ENCODE results near the gene ZNF592. TPM values are rescaled to one million over a fixed set of nuclear protein-coding genes. Genes with fewer than 3 reads are reported as not detected.

Gene ZNF592
- polyA plus RNA-seq, 4 donors: 24.8 to 39.2 (median 30.6) TPM

DNA sequence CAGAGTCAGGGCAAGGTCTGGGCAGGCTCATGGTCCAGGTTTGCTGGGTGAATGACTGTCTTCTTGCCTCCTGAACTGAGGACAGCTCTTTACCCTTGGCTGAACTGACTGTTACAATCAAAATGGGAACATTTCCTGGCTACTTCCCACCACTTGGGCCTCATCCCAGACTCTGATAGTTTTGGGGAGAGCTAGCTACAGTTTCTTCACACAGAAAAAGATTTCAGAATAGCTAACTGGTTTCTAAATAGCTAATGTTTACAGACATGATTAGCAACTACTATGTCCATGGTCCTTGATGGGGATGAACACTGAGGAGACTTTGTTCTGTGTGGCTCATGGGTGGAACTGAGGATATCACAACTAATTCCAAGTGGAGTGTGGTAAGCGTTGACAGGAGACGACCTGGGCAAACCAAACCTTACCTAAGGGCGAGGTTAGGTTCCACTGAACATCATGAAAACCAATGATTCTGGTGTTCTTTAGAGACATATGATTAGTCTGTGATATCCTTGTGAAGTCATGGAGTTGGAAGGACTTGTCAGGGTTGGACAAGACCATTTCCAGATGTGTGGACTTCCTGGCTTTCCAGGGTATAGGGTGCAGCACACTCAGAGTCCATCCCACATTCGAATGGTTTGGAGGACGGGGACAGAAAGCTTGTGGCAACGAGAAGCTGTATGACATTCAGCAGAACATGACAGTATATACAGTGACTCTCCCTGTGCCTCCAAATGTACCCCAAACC, 76.0 kb downstream of the ZNF592 start:
- no peak for DNase-seq (ENCODE audit: low read depth in 4 of 4, low spot score in 2 of 4)

DNA sequence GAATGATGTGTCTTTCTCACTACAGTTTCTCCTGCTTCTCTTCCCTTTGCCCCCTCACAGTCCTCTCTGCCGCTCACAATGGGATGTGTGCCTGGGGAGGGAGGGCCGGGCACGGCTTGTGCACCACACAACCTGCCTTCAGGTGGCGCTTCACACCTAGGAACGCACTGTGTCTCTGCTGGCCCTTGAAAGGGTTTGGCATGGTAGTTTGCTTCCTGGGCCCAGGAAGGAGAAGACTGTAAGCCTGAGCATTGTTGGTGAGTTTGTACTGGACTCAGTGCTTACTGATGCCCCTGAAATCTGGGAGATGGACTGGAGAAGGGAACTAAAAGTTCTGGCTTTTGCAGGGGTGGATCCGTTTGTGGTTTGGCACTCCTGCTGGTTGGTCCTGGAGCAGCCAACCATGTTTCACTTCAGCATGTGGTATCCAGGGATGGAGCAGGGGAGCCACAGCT, 78.0 kb downstream of the ZNF592 start:
- DNase-seq (ENCODE audit: low read depth in 4 of 4, low spot score in 2 of 4): no peak

GRCh38 chr15:84827246-84827645, 78.9 kb downstream of the ZNF592 start:
- DNase-seq (ENCODE audit: low read depth in 4 of 4, low spot score in 2 of 4): no peak

- DNase-seq (ENCODE audit: low read depth in 4 of 4, low spot score in 2 of 4): no peak
These were observed 79.9 kb downstream of the ZNF592 start for GRCh38 chr15:84828086-84828908.

DNA sequence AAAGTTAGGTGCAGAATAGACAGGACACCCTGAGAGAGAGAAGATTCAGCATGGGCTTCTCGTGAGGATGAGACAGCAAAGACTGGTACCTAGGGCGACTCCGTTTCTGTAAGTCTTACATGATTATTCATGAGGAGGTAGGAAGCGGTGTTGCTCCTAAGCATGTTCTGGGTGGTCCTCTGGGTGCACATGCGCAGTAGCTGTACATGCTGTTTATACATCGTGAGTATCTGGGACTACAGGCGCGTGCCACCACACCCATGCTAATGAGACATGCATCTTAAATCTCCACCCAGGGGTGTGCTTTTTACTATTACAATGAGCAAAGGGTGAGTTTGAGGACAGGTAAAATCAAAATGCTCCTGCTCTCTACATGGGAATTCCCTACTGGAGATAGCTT, 81.0 kb downstream of the ZNF592 start:
- DNase-seq (ENCODE audit: low read depth in 4 of 4, low spot score in 2 of 4): no peak

- no peak for DNase-seq (ENCODE audit: low read depth in 4 of 4, low spot score in 2 of 4)
These were observed 81.6 kb downstream of the ZNF592 start for GRCh38 chr15:84830036-84830435.

DNA sequence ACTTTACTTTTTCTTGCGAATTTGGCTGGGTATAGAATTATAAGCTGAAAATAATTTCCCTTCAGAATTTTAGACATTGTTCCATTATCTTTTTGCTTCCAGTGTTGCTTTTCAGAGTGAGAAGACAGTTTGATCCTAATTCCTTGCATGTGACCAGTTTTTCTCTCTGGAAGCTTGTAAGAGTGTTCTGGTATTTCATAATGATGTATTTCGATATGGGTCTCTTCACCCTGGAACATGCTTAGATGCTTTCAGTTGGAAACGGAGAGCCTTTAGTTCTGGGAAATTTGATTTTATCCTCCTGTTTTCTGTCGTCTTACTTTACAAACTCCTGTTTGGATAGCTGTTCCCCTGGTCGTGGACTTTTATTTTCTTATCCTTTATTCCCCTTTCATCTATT, 82.6 kb downstream of the ZNF592 start:
- no peak for DNase-seq (ENCODE audit: low read depth in 4 of 4, low spot score in 2 of 4)

DNA sequence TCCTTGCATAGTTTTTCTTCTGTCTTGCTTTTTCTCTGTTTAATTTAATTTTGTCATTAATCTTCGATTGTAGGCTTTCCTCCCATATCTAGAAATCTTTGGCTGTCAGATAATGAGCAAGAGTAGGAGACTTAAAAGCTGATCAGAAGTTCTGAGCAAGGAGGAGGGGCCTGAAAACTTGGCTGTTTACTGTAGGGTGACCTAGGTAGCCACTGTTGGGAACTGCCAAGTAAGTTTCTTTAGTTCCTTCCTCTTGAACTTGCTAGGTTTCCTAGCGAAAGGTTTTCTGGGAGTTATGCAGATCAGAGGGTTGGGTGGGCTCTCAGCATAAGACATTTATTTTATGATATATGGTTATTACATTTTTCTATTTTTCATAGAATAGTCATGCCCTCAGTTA, 83.2 kb downstream of the ZNF592 start:
- DNase-seq (ENCODE audit: low read depth in 4 of 4, low spot score in 2 of 4): no peak

GRCh38 chr15:84832448-84833040, 84.2 kb downstream of the ZNF592 start:
- no peak for DNase-seq (ENCODE audit: low read depth in 4 of 4, low spot score in 2 of 4)

DNA sequence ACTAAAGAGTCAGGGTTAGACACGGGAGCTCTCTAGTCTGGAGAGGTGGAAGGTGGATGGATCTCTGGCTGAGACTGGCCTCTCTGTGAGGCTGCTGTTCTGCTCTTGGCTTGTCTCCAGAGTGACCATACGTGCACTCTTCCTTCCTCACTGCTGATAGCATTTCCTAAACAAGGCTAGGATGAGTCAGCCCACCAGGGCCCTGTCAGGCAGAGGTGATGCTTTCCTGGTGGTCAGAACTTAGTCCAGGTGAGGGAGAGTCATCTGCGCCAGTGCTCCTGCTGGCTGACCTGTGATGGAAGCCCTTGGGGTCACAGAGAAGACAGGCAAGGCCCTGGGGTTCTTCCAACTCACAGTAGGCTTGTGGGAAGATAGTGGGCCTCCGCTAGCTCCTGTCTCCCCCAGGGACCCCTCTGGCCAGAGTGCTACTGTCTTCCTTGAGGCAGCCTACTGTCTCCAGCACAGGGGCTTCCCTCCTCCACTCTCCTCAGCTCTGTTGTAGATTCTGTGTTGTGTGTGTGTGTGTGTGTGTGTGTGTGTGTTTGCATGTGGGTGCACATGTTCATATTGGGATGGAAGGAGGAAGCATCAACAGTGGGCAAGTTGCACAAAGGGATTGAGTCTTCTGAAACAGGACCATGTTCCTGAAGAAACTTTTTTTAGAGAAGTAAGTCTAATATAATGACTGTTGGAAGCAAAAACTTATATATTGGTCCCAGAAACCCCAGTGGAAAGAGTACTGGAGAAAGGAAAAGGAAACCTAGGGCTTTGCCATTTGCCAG, 85.2 kb downstream of the ZNF592 start:
- no peak for DNase-seq (ENCODE audit: low read depth in 4 of 4, low spot score in 2 of 4)

- no peak for DNase-seq (ENCODE audit: low read depth in 4 of 4, low spot score in 2 of 4)
These were observed 86.0 kb downstream of the ZNF592 start for GRCh38 chr15:84834229-84834955.

DNA sequence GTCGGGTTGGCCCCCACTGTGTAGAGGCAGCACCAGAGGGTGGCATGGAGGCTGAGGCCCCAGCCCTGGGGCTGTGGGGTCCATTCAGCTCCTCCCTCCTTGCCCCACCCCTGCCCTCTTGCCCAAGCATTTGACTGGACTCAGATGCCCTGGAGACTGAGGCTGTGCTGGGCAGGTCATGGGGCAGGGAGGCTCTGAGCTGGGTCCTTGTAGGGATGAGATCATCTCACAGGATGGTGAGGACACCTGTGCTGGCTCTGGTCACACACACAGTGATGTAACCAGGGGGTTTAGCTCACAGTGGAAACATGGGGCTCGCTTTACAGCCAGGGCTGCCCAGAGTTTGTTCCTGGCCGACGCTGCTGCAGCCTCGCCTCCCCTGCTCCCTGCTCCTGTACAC, 86.6 kb downstream of the ZNF592 start:
- no peak for DNase-seq (ENCODE audit: low read depth in 4 of 4, low spot score in 2 of 4)

GRCh38 chr15:84835661-84836337, 87.4 kb downstream of the ZNF592 start:
- DNase-seq (ENCODE audit: low read depth in 4 of 4, low spot score in 2 of 4): no peak

- no peak for DNase-seq (ENCODE audit: low read depth in 4 of 4, low spot score in 2 of 4)
These were observed 88.5 kb downstream of the ZNF592 start for GRCh38 chr15:84836844-84837243.

GRCh38 chr15:84839714-84840113, 91.3 kb downstream of the ZNF592 start:
- no peak for DNase-seq (ENCODE audit: low read depth in 4 of 4, low spot score in 2 of 4)

DNA sequence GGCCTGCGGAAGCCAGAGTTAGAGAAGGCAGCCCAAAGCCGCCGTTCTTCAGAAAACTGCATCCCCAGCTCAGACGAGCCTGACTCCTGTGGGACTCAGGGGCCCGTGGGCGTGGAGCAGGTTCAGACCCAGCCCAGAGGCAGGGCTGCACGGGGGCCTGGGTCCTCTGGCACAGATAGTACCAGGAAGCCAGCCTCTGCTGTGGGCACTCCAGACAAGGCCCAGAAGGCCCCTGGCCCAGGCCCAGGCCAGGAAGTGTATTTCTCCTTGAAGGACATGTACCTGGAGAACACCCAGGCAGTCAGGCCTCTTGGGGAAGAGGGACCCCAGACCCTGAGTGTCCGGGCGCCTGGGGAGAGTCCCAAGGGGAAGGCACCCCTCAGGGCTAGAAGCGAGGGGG, 91.9 kb downstream of the ZNF592 start:
- no peak for DNase-seq (ENCODE audit: low read depth in 4 of 4, low spot score in 2 of 4)

- no peak for DNase-seq (ENCODE audit: low read depth in 4 of 4, low spot score in 2 of 4)
These were observed 92.5 kb downstream of the ZNF592 start for GRCh38 chr15:84840741-84841429.

DNA sequence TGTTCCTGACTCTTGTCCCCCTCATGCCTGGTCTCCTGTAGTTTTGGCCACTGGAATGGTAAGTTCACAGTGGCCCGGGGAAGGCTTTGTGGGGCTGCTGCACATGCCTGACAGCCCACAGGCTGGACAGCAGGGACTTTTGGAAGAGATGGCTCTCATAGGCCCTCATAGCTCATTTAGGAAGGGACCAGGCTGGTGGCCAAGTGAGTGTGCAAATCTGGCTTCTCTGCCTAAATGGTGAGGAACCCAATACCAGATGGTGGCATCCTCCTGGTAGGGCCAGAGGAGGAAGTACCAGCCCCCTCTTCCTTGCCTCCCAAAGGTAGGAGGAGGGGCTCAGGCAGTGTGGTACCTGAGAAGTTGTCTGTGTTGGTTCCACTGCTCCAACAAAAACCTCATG, 94.4 kb downstream of the ZNF592 start:
- DNase-seq (ENCODE audit: low read depth in 4 of 4, low spot score in 2 of 4): no peak

DNA sequence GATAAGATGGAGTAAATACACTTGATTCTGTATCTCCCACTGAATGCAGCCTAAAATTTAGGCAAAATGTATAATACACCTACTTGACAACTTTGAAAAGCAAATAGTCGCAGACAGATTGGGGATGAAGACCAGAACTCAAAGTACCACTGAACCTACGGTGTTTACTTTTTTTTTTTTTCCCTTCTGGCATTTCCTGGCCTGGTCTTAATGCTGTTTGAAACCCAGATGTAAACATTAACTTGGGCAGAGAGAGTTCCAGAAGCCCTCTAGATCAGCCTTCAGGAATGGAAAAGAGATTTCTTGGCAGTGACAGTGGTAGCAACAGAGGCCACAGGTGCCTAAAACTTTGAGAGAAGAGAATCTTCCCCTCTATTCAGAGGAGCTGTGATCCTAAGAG, 96.6 kb downstream of the ZNF592 start:
- no peak for DNase-seq (ENCODE audit: low read depth in 4 of 4, low spot score in 2 of 4)
